Measurements from ENCODE around the gene TPRX1.

TPRX1 gene

GRCh38 chr19:47758443-47758804 is 45.9 kb downstream of the TPRX1 start:
- no peak for TF ChIP-seq CTCF (IDR thresholded peaks at IDR 0.05)

GRCh38 chr19:47757617-47758442 is 46.5 kb downstream of the TPRX1 start:
- no peak for TF ChIP-seq CTCF (IDR thresholded peaks at IDR 0.05)

GRCh38 chr19:47756953-47757608 is 47.3 kb downstream of the TPRX1 start:
- no peak for TF ChIP-seq CTCF (IDR thresholded peaks at IDR 0.05)

- TF ChIP-seq CTCF (IDR thresholded peaks at IDR 0.05) = no peak
These were observed 47.8 kb downstream of the TPRX1 start for GRCh38 chr19:47756627-47756929.

- no peak for TF ChIP-seq CTCF (IDR thresholded peaks at IDR 0.05)
These were observed 48.4 kb downstream of the TPRX1 start for GRCh38 chr19:47755762-47756626.

- no peak for TF ChIP-seq CTCF (IDR thresholded peaks at IDR 0.05)
These were observed 49.1 kb downstream of the TPRX1 start for GRCh38 chr19:47755065-47755761.
